GM19372 (cell line): ENCODE results near the gene TSSK6.

ENCODE experiments used
- ATAC-seq: cut with Tn5 transposase; IDR thresholded peaks from one replicate; pipeline ENCODE4 v1.9.1; 2021; ENCODE audit warnings: mild to moderate bottlenecking, low read depth, moderate library complexity; ENCODE audit not compliant: unreplicated experiment

TSSK6 gene

DNA sequence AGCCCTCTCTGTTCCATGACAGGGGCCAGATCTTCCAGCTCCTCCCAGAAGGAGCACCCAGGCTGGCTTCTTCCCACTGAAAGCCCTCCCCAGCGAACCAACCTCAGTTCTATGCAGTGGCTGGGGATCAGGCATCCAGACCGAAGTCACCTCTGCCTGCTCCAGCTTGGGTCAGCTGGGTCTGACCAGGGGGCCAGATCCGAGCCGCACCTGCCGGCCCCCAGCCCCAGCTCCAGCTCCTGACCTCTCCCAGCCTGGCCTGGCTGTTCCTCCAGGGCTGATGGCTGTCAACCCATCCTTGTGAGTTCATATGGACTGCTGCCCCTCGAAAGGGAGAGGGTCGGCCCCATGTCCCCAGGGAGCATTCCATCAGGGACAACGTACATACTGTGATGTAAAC lies 8.0 kb downstream of the TSSK6 start:
- ATAC-seq = no peak

DNA sequence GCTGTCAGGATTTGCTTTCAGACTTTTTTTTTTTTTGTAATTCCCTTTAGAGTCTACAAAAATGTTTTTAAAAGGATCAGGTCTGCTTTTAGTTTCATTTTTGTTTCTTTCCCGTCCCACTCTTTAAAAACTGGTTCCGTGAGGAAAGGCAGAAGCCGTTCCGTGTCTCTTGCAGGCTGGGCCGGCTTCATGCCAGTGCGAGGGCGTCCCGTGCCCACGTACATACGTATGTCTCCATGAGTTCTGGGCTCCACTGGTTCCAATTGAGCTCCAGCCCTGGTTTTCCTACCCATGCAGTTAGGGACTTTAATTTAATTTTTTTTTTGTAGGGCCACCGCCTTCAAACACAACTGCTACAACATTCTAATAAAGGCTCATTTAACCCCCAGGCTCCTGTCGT lies 8.8 kb downstream of the TSSK6 start:
- ATAC-seq = no peak

DNA sequence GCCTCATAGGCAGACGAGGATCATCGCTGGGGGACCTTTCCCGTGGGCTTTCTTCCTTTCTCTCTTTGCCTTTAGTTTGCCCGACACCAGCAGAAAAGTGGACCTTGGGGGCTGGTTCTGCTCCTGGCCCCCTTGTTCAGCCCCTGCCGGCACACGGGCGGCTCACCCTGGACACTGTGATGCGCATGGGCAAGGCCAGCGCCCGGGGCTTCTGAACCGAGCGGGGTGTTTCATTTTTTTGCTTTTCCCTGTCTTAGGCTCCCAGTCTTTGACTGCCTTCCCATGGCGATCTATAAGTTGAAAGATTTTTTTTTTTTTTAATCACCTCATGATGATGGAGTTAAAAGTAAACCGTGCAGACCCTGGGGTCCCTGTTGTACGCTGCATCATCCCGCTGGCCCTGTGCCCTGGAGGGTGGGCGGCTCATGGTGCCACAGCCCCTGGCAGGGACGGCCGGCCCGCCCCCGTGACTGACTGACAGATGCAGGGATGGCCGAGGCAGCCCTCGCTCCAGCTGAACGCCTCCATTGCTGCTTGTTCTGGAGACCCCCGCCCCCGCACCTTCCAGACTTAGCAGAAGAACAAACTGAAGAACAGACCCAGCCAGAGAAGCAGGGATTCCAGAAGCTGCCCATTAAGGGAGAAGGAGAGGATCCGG lies 9.6 kb downstream of the TSSK6 start:
- no peak for ATAC-seq

DNA sequence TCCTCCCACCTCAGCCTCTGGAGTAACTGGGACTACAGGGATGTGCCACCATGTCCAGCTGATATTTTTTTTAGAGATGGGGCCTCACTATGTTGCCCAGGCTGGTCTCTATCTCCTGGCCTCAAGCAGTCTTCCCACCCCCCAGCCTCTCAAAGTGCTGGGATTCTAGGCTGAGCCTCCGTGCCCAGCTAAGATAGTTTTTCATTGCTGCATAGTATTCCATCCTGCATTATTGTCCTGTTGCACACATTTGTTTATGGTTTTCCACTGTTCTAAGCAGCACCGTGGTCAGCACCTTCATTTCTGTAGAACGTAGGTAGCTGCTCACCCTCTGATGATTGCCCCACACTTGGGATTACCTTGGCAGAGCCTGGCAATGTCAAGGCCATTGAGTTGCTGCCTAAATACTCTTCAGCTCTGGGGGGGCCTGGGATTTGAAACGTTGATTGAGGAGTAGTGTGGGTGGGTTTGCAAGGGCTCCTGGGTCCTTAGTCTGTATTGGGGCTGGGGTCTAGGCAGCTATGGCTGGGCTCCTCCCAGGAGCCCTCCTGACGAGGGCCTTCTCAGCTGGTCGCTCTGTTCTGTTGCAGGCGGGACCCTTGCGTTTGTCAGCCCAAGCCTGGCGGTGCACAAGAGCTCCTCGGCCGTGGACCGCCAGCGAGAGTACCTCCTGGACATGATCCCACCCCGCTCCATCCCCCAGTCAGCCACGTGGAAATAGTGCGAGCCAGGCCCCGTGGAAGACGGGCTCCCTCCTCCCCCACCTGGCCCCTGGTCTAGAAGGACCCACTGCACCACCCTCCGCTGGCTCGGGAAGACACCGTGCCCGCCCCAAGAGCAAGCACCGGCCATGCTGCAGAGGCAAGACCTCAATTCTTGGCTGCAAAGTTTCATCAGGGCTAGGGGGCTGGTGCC lies 10.3 kb downstream of the TSSK6 start:
- ATAC-seq = no peak

DNA sequence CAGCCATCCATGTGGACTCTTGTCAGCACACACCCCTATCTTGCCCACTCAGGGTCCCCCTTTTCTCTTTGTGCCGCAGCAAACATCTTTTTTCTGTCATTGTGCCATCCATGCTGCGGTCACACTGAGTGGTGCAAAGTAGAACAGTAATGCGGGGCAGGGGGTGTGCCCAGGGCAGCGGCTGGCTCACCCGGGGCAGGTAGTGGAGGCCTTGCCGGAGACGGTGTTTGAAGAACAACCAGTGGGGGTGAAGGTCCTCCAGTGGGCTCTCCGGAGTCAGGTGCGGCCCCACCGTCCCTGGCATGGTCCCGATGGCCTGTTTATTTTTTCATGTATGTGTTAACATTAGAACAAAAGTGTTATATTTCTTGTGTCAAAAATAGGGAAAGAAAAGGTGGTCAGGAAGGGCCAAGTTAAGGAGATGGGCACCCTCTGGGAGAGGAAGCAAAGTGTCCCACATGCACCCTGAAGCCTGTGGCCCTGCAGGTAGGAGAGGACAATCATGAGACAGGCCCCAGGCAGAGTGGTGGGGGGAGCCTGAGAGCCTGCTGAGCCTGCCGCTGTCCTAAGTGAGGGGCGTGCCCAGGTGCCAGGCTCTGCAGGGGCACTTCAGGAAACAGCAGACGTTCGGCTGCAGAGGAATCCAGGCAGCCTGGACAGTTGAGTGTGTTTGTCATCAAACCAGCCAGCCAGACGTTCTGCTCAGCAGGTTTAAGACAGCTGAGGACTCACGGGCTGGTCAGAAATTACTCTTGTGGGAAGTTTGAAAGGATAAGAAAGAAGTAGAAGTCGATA lies 12.3 kb downstream of the TSSK6 start:
- ATAC-seq = no peak

DNA sequence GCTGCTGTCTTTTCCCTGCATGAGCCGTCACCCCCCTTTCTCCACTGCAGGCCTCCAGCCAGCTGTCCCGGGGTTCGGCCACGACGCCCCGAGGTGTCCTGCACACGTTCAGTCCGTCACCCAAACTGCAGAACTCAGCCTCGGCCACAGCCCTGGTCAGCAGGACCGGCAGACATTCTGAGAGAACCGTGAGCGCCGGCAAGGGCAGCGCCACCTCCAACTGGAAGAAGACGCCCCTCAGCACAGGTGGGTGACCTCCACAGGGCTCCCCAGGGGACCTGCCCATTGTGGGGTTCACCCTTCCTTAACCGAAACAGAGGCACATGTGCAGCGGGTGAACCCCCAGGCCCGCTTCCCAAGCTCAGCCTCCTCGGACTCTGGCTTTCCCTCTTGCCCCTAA lies 13.1 kb downstream of the TSSK6 start:
- ATAC-seq = no peak

DNA sequence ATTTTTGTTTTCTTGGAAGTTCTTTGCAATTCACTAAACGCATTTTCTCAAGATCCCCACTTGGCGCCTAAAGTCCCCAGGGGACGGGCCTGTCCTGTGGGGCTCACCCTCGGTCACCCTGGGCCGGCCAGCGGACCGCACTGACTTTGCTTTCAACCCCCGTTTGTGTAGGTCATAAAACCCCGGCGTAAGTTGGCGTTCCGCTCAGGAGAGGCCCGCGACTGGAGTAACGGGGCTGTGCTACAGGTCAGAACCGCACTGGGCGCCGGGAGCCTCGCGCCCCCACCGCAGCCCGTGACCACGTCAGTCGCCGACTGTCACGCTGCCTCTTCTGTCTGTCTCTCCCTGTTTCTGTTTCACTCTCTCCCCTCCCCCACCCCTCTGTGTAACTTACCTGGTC lies 13.6 kb downstream of the TSSK6 start:
- no peak for ATAC-seq

DNA sequence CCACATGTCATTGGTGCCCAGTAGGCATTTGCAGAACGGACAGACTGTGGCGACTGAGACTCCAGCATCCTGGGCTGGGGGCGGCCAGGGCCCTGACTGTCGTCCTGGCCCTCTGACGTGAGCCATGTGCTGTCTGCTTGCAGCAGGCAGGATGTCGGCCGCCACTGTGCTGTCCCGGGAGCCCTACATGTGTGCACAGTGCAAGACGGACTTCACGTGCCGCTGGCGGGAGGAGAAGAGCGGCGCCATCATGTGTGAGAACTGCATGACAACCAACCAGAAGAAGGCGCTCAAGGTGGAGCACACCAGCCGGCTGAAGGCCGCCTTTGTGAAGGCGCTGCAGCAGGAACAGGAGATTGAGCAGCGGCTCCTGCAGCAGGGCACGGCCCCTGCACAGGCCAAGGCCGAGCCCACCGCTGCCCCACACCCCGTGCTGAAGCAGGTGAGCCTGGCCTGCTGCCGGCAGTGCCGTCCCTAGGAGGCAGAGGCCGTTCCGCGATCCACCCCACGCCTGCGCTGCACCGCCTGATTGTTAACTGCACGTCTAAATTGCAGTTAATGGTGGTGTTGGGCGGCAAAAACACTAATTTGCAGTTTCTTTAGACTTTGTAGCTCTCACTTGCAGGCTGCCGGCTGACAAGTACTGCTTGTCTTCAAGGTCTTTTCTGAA lies 14.2 kb downstream of the TSSK6 start:
- no peak for ATAC-seq

DNA sequence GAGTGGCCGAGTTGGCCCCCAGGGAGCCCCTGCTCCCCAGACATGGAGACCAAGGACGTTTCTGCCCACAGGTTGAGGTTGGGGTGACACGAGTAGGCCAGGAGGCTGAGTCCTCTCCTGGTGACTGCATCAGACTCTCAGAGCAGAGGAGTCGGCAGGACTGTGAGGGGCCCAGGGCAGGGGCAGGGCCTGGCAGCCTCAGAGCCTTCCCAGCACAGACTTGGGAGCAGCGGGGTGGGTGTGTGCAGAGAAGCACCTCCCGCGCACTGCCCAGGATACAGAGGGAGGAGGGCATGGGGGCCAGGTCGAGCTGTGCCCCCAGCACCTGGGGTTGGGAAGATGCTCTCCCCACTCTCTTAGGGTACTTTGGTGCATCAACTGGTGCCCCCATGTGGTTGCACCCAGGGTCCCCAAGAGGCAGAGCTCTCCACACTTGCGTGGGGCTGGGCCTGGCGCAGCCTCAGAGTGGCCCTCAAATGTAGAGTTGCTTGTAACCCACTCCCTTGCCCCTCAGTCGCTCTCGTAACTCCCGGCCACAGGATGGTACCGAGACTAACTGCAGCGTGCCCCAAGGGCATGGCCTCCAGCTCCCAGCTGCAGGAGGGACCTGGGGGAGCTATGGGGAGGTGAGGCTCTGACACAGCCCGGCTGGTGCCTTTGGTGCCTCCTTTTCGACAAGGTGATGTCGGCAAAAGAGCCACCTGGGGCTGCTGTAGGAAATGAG lies 15.9 kb downstream of the TSSK6 start:
- no peak for ATAC-seq

DNA sequence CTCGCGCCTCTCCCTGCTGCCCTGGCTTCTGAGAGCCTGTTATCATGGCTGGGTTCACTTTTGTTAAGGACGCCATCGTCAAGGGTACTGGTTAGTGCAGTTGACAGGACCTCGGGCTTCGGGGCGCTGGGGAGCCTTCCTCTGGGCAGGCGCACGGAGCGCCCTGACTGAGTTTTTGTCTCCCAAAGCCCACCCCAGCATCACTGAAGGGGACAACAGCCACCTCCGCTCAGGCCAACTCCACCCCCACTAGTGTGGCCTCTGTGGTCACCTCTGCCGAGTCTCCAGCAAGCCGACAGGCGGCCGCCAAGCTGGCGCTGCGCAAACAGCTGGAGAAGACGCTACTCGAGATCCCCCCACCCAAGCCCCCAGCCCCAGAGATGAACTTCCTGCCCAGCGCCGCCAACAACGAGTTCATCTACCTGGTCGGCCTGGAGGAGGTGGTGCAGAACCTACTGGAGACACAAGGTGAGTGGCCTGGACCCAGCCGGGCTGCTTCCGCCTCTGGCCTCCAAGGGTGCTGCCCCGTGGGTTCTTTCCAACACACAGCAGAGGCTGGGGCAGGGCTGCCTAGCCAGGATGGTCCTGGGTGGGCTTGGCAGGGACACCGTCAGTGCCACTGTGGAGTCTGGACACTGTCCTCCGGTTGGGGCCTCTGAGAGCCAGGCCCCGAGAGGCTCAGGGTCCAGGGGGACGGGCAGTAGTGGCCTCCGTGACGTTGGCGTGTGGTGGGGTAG lies 16.9 kb downstream of the TSSK6 start:
- ATAC-seq = no peak

DNA sequence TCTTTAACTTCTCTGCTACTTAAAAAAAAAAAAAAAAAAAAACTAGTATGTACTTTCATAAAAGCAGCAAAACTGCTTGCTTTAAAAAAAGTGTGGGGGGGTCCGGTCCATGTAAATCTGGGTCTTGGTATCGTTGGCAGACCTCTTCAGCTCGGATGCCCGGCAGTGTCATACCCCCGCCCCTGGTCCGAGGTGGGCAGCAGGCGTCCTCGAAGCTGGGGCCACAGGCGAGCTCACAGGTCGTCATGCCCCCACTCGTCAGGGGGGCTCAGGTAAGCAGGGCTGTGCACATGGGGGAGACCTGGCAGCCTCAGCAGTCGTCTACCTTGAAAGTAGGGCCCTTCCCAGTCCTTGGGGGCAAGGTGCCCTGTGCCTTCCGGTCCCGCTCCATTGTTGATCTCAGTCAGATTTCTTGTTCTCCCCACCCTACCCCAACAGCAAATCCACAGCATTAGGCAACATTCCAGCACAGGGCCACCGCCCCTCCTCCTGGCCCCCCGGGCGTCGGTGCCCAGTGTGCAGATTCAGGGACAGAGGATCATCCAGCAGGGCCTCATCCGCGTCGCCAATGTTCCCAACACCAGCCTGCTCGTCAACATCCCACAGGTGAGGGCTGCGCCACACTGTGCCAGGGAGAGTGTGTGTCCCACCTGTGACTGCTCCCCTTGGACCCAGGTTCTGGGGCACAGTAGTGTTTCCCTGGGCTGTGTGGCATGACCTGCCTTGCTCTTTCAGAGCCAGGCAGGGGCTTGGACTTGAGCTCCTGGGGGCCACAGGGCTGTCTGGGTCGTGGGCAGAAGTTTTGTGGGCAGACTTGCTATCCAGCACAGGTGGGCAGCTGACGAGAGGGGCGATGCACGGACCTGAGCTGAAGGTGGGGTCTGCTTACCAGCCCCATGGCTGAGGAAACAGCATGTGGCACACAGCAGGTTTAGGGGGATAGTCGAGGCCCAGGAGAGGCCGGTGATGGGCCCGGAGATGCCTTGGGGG lies 19.4 kb downstream of the TSSK6 start:
- ATAC-seq = no peak

DNA sequence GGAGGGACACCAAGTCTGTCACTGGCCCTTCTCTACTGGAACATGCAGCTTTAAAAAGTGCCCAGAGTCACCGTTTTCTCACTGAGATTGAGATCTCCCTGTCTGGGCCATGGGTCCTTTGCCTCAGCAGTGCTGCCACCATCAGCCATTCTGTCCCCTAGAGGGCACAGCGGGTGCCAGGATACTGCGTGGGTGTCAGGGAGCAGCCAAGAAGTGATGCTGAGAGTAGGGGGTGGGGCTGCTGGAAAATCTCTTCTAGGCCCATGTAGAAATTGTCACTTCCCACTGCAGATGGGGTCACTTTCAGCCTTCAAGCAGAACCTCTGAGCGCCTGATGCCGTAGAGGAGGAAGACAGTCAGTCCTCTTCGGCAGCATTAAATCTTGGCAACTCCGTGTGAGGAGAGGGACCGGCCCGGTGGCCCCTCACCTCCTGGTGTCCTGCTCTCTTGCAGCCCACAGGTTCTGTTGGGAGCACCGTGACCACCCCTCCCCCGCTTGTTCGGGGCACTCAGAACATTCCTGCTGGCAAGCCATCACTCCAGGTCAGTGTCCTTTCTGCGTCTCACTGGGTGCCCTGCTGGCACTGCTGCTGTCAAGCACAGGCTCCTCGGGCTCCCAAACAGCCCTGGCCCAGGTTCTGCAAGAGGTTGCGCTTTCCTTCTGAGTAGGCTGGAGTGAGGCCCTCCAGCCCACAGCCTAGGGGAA lies 21.4 kb downstream of the TSSK6 start:
- no peak for ATAC-seq

DNA sequence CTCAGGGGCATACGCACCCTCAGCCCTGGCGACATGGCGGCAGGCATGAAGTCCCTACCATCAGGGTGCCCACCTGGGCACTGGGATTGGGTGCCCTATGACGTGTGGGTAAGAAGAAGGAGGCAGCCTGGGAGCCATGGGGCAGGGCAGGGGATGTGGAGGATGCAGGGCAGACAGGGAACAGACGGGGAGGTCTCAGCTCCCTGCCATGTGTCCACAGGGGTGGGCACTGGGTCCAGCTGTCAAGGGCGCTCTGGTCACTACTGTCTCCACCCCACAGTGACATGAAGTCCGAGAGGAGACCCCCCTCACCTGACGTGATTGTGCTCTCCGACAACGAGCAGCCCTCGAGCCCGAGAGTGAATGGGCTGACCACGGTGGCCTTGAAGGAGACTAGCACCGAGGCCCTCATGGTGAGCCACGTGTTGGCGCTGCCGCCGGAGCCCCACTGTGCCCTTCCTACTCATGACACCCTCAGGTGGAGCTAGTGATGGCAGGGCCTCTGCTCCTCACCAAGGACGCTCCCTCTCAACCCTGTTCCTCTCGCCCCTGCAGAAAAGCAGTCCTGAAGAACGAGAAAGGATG lies 23.2 kb downstream of the TSSK6 start:
- no peak for ATAC-seq

DNA sequence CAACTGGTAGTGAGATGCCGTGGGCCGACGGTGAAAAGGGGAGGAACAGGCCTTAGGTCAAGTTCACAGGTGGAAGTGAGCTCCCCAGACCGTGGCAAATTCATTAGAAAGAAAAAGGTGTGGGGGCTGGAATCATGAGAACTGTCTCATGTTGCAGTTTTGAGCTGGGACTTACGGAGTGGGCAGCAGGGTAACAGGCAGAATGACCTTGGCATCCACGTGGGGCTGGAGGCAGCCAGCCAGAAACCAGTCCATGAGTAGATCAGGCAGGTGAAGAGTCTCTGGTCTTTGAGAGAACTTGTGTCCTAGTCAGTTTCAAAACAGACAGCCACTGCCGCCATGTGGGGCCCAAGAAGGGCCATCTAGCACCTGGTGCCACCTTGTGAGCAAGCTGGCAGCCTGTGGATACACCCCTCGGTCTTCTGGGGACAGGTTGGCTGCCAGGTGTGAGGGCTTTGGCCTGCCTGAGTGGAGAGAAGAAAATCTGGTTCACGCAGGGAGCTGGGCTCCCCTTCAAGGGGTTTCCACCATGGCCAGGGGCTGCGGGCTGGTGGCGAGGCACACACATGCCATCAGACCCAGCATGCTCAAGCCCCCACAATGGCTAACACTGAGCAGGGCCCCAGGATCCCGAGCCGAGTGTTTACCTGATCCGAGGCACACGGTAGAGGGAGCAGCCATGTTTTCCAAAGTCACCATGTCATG lies 23.9 kb downstream of the TSSK6 start:
- ATAC-seq = no peak

DNA sequence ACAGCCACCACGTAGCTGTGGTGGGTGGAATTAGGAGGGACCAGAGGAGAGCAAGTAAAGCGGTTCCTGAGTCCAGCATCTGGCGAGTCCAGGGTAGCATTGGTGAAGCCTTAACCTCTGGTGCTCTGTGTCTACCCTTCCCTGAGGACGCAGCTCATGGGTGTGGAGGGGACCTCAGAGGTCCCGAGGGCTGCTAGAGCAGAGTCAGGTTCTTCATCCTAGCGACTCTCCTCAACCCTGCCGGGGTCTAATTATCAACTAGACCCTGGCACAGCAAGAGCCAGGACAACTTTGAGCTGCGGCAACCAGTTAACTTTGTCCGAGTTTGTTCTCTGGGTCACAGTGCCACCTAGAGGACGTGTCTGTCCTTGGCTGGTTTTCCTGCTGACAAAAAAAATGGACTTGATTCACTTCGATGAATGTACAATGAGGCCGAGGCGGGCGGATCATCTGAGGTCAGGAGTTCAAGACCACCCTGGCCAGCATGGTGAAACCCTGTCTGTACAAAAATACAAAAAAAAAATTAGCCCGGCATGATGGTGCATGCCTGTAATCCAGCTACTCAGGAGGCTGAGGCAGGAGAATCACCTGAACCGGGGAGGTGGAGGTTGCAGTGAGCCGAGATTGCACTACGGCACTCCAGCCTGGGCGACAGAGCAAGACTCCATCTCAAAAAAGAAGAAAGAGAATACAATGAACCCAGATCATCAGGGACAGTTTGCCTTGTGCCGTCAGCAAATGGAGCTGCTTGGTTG lies 25.0 kb downstream of the TSSK6 start:
- ATAC-seq = no peak

DNA sequence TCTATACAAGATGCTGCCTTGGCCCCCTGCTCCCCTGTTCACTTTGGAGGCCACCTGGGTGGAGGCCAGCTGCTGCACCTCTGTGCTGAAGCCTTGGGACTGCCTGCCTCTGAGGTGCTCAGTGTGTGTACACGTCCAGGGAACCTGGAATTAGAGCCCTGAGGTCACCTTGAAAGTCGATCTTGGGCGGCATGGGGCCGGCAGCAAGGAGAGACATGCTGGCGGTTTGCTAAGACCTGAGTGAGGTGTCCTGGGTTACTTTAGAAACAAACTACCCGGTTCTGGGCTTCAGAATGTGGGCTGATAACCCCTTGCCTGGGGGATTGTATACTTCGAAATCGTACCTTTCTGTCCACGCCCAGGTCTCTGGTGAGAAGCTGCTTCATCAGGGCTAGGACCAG lies 25.5 kb downstream of the TSSK6 start:
- no peak for ATAC-seq
